HepG2 (cell line): ENCODE measurements around the gene RPTOR. TPM values are rescaled to one million over a fixed set of nuclear protein-coding genes. Genes with fewer than 3 reads are reported as not detected.

ENCODE experiments used
- ATAC-seq: fragments of 200-7000 bp; cut with Tn5 transposase; 3 replicates; pipeline ENCODE4 v1.9.1; 2020; ENCODE audit warnings: mild to moderate bottlenecking, moderate library complexity
- BruUV-seq: library from RNA; stranded (reverse); fragments of 400-500 nt; replicated peaks from 2 replicates; lab custom pipeline; 2021; lab: Mats Ljungman, UMichigan
- CTCF ChIA-PET: fragments of 300-600 bp; formaldehyde crosslinking; extraction: SDS; loops from one replicate; lab custom pipeline; 2021; ENCODE audit warnings: low total read pairs, inconsistent platforms, low intra/inter-chr PET ratio; lab: Yijun Ruan, JAX
- POLR2A ChIA-PET: fragments of 350-600 bp; sonication (Branson Sonifier 250); formaldehyde crosslinking; loops from one replicate; lab custom pipeline; 2020; ENCODE audit warnings: antibody characterized with exemption, inconsistent platforms; lab: Yijun Ruan, JAX
- DNase-seq: peaks from one replicate; pipeline ENCODE4 v3.0.0-alpha.2; 2015; ENCODE audit warnings: low spot score
- FAIRE-seq: peaks from 3 replicates; lab custom pipeline; 2011; peaks lifted over from hg19 to GRCh38; lab: Jason Lieb, UNC
- H2AFZ ChIP-seq: one replicate; pipeline ENCODE4 v1.6.1; 2011; ENCODE audit warnings: low read length, inconsistent platforms
- H3K27ac ChIP-seq: fragments of 300-600 bp; 3 replicates; pipeline ENCODE4 v1.8.0; 2011; ENCODE audit warnings: mixed run types, mild to moderate bottlenecking, mixed read lengths, low read length, inconsistent platforms; ENCODE audit not compliant: insufficient read depth; ENCODE audit errors: extremely low read length
- H3K27me3 ChIP-seq, 2 experiments: fragments of 200-600 bp in 1 of 2; 2 replicates in 1 of 2; 3 replicates in 1 of 2; pipeline versions ENCODE4 v1.6.0 to v1.8.0; 2011; ENCODE audit warnings: low read length in 2 of 2, mild to moderate bottlenecking in 2 of 2, moderate library complexity in 2 of 2, inconsistent platforms in 1 of 2; ENCODE audit not compliant: insufficient read depth in 2 of 2, control insufficient read depth in 1 of 2
- H3K36me3 ChIP-seq, 2 experiments: fragments of 200-600 bp in 1 of 2; replicated peaks in 1 of 2; 2 replicates in 1 of 2; 3 replicates in 1 of 2; pipeline versions ENCODE4 v1.5.1 to v1.8.0; 2011; ENCODE audit warnings: low read length in 2 of 2, inconsistent platforms in 1 of 2; ENCODE audit not compliant: insufficient read depth in 2 of 2, control insufficient read depth in 1 of 2
- H3K4me1 ChIP-seq: 2 replicates; pipeline ENCODE4 v1.5.1; 2012; ENCODE audit warnings: low read length, inconsistent platforms; ENCODE audit not compliant: insufficient read depth
- H3K4me2 ChIP-seq: 2 replicates; pipeline ENCODE4 v1.6.0; 2011; ENCODE audit warnings: low read depth, low read length, inconsistent platforms
- H3K4me3 ChIP-seq, 3 experiments: fragments of 200-600 bp in 1 of 3; sonication (generic), shearing (Covaris generic) in 1 of 3; replicated peaks in 1 of 3; 2 replicates each; pipeline ENCODE4 v1.5.1; 2011 to 2016; ENCODE audit warnings: low read length in 3 of 3, inconsistent platforms in 2 of 3, low read depth in 2 of 3, mild to moderate bottlenecking in 2 of 3, control low read depth in 1 of 3, mixed read lengths in 1 of 3; ENCODE audit not compliant: insufficient read depth in 1 of 3
- H3K79me2 ChIP-seq: one replicate; pipeline ENCODE4 v1.6.1; 2011; ENCODE audit warnings: low read length, inconsistent platforms; ENCODE audit not compliant: insufficient read depth
- H3K9ac ChIP-seq: 2 replicates; pipeline ENCODE4 v1.6.0; 2011; ENCODE audit warnings: mild to moderate bottlenecking, low read depth, low read length, inconsistent platforms; ENCODE audit not compliant: insufficient read depth
- H3K9me3 ChIP-seq: 2 replicates; pipeline ENCODE4 v1.5.1; 2012; ENCODE audit warnings: mild to moderate bottlenecking, low read length
- H4K20me1 ChIP-seq: 2 replicates; pipeline ENCODE4 v1.6.0; 2011; ENCODE audit warnings: inconsistent platforms, mild to moderate bottlenecking, low read length, moderate library complexity; ENCODE audit not compliant: insufficient read depth
- CHCHD3 ChIP-seq: sonication (generic); formaldehyde crosslinking; IDR thresholded peaks from 2 replicates; pipeline ENCODE4 v1.8.0; 2022; ENCODE audit warnings: mild to moderate bottlenecking, missing genetic modification reagents, moderate library complexity
- HNRNPL ChIP-seq: fragments of 200-400 bp; formaldehyde crosslinking; IDR thresholded peaks from 2 replicates; pipeline ENCODE4 v1.6.1; 2017; ENCODE audit warnings: mild to moderate bottlenecking, low read depth, low read length
- KDM2A ChIP-seq: sonication (generic); formaldehyde crosslinking; IDR thresholded peaks from 2 replicates; pipeline ENCODE4 v1.4.0; 2020; ENCODE audit warnings: low read depth, missing genetic modification reagents, borderline replicate concordance
- MAFK ChIP-seq, 2 experiments: IDR thresholded peaks in 1 of 2; conservative IDR thresholded peaks in 1 of 2; 2 replicates each; pipeline ENCODE4 v1.6.1; 2011; ENCODE audit warnings: improper control_type of control experiment in 2 of 2, low read length in 2 of 2
- NCOA1 ChIP-seq: sonication (generic); formaldehyde crosslinking; IDR thresholded peaks from 2 replicates; pipeline ENCODE4 v1.9.0; 2021; ENCODE audit warnings: missing genetic modification reagents
- NFE2 ChIP-seq: sonication (generic); formaldehyde crosslinking; IDR thresholded peaks from 2 replicates; pipeline ENCODE4 v1.4.0; 2020; ENCODE audit warnings: missing genetic modification reagents
- NFKB2 ChIP-seq: sonication (generic); formaldehyde crosslinking; IDR thresholded peaks from 2 replicates; pipeline ENCODE4 v1.4.0; 2020; ENCODE audit warnings: missing genetic modification reagents, borderline replicate concordance
- RNF219 ChIP-seq: sonication (generic); formaldehyde crosslinking; IDR thresholded peaks from 2 replicates; pipeline ENCODE4 v1.5.0; 2020; ENCODE audit warnings: mild to moderate bottlenecking, missing genetic modification reagents
- SP4 ChIP-seq: sonication (generic); formaldehyde crosslinking; IDR thresholded peaks from 2 replicates; pipeline ENCODE4 v1.8.1; 2023; ENCODE audit warnings: mild to moderate bottlenecking, missing genetic modification reagents
- SRSF4 ChIP-seq: fragments of 200-400 bp; formaldehyde crosslinking; IDR thresholded peaks from one replicate; pipeline ENCODE4 v1.6.1; 2018; ENCODE audit warnings: mild to moderate bottlenecking, low read depth, low read length, moderate library complexity; ENCODE audit not compliant: poor library complexity, severe bottlenecking
- TEAD2 ChIP-seq: sonication (generic); formaldehyde crosslinking; IDR thresholded peaks from 2 replicates; pipeline ENCODE4 v1.9.0; 2021; ENCODE audit warnings: missing genetic modification reagents
- ZFP41 ChIP-seq: sonication (generic); formaldehyde crosslinking; IDR thresholded peaks from 2 replicates; pipeline ENCODE4 v1.4.0; 2020; ENCODE audit warnings: mild to moderate bottlenecking, missing genetic modification reagents, borderline replicate concordance
- ZFP82 ChIP-seq: sonication (generic); formaldehyde crosslinking; IDR thresholded peaks from 2 replicates; pipeline ENCODE4 v1.5.1; 2020; ENCODE audit warnings: mild to moderate bottlenecking, missing genetic modification reagents, borderline replicate concordance
- ZFY ChIP-seq: sonication (generic); formaldehyde crosslinking; IDR thresholded peaks from 2 replicates; pipeline ENCODE4 v1.4.0; 2020; ENCODE audit warnings: missing genetic modification reagents
- ZNF143 ChIP-seq: sonication (generic); formaldehyde crosslinking; IDR thresholded peaks from 2 replicates; pipeline ENCODE4 v1.4.0; 2020; ENCODE audit warnings: missing genetic modification reagents
- ZNF160 ChIP-seq: sonication (generic); formaldehyde crosslinking; IDR thresholded peaks from 2 replicates; pipeline ENCODE4 v1.8.0; 2022; ENCODE audit warnings: mild to moderate bottlenecking, inconsistent platforms, missing genetic modification reagents
- ZNF207 ChIP-seq: fragments of 450-650 bp; IDR thresholded peaks from 2 replicates; pipeline ENCODE4 v1.6.1; 2016; ENCODE audit warnings: antibody characterized with exemption, borderline replicate concordance
- ZNF841 ChIP-seq: sonication (generic); formaldehyde crosslinking; IDR thresholded peaks from 2 replicates; pipeline ENCODE4 v1.8.1; 2023; ENCODE audit warnings: missing genetic modification reagents, borderline replicate concordance
- WGBS: methylation state at CpG from one replicate; pipeline ENCODE4 v1.1.6; 2017; ENCODE audit warnings: low lambda C conversion rate; 5-methylcytosine and 5-hydroxymethylcytosine counted together
- in situ Hi-C: cut with HindIII; loops from 2 replicates; pipeline ENCODE4 v1.10.0; 2017; ENCODE audit warnings: low pct_unique_long_range_greater_than_20kb; ENCODE audit not compliant: extremely low pct_ligation_motif_present
- intact Hi-C: fragments of 100-400 bp; cut with micrococcal nuclease; formaldehyde crosslinking; loops from one replicate; pipeline ENCODE4 v1.10.0; 2022; ENCODE audit not compliant: unreplicated experiment
- polyA plus RNA-seq, 8 experiments: library from polyadenylated mRNA; depleted of rRNA in 3 of 8; stranded (reverse) in 7 of 8; unstranded in 1 of 8; fragments of >200 nt; fragmentation: Illumina TruSeq in 4 of 8; extraction: Trizol in 4 of 8; gene quantifications; 2 replicates each; pipeline versions ENCODE4 v1.2.1 to v1.2.3, GENCODE V29; 2011 to 2016; ENCODE audit warnings: low read depth in 4 of 8, missing spikeins in 1 of 8, mixed read lengths in 1 of 8; ENCODE audit not compliant: insufficient read depth in 1 of 8
- total RNA-seq, 5 experiments: library from RNA; depleted of rRNA; stranded (reverse); fragments of >200 nt; fragmentation: Illumina TruSeq; extraction: Trizol; gene quantifications; 2 replicates each; pipeline ENCODE4 v1.2.3, GENCODE V29; 2016; ENCODE audit warnings: low read depth in 1 of 5
- TF ChIP-seq, protein P1 (sequence below): sonication (generic); formaldehyde crosslinking; IDR thresholded peaks from 2 replicates; pipeline ENCODE4 v1.5.0; 2020; ENCODE audit warnings: missing genetic modification reagents
- TF ChIP-seq, protein P2 (sequence below): sonication (generic); formaldehyde crosslinking; IDR thresholded peaks from 2 replicates; pipeline ENCODE4 v1.8.1; 2023; ENCODE audit warnings: missing genetic modification reagents, inconsistent platforms, borderline replicate concordance

RPTOR gene
- total and polyA plus RNA-seq, 2 of the 13 experiments (the other 11 are each of a cell fraction or from before 2014, with no cell fraction given): 6.6 to 25.3 TPM

- FAIRE-seq: no peak
- BruUV-seq: no TSS peak
- no peaks in the 10 kb centered on the region for H3K79me2 ChIP-seq
- peak overlapping the region; percentile 73 for H3K4me2 ChIP-seq
- DNase-seq: no peak
- no peak overlapping the region for H2AFZ ChIP-seq
- WGBS: 39% methylated on average over 4 of the region's 10 CpGs
- peaks cover 0 to 2% of the 10 kb centered on the region in 2 experiments; a peak in 1 of 5 replicates for H3K36me3 ChIP-seq
- in situ Hi-C loops (no loop called here), intact Hi-C loops (no loop called here)
- H3K4me1 ChIP-seq: peaks cover 38% of the 10 kb centered on the region
- ChIA-PET CTCF (no interaction called here), POLR2A (interaction anchor here (0.6 kb wide), 1 partner anchor 51 kb away, joined by 3 read pairs; no protein-coding TSS in a partner anchor)
- H4K20me1 ChIP-seq: no peaks in the 10 kb centered on the region
- H3K9me3 ChIP-seq: no peaks in the 10 kb centered on the region
- H3K27me3 ChIP-seq: peaks cover 6 to 32% of the 10 kb centered on the region in 2 experiments; a peak in 4 of 5 replicates
- ATAC-seq: peak; percentile 24
- H3K27ac ChIP-seq: no peak overlapping the region
- peak overlapping the region; percentile 4 to 54 (median 37); a peak in 4 of 6 replicates for H3K4me3 ChIP-seq
- peak overlapping the region; percentile 31; the same call in 1 of the 2 replicates for H3K9ac ChIP-seq
- TF ChIP-seq SP4 (peak; percentile 55; the same call in 1 of the 2 replicates), ZNF143 (CRISPR knock-in tag) (0 out of 2 replicates have a peak, but pooled peaks have one; percentile 8), TEAD2 (no peak), KDM2A (peak; percentile 14; the same call in 1 of the 2 replicates), ZFP82 (CRISPR knock-in tag) (peak; percentile 72; the same call in 1 of the 2 replicates), NFKB2 (CRISPR knock-in tag) (0 out of 2 replicates have a peak, but pooled peaks have one; percentile 11), ZFP41 (0 out of 2 replicates have a peak, but pooled peaks have one; percentile 24), NCOA1 (CRISPR knock-in tag) (peak; percentile 57; the same call in 1 of the 2 replicates), ZNF207 (no peak), ZFY (peak; percentile 12; the same call in 1 of the 2 replicates), ZNF160 (CRISPR knock-in tag) (no peak), RNF219 (CRISPR knock-in tag) (no peak), ZNF841 (CRISPR knock-in tag) (no peak), HNRNPL (0 out of 2 replicates have a peak, but pooled peaks have one; percentile 10), SRSF4 (no peak), MAFK (conservative IDR thresholded peaks at IDR 0.05 in 1 of 2, IDR thresholded peaks at IDR 0.05 in 1 of 2; ENCODE audit: low read length in 2 of 2) (no peak), CHCHD3 (CRISPR knock-in tag) (0 out of 2 replicates have a peak, but pooled peaks have one; percentile 17), NFE2 (CRISPR knock-in tag) (no peak)
- TF ChIP-seq, protein P1, sequence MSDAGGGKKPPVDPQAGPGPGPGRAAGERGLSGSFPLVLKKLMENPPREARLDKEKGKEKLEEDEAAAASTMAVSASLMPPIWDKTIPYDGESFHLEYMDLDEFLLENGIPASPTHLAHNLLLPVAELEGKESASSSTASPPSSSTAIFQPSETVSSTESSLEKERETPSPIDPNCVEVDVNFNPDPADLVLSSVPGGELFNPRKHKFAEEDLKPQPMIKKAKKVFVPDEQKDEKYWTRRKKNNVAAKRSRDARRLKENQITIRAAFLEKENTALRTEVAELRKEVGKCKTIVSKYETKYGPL (CRISPR knock-in tag): no peak
- TF ChIP-seq, protein P2, sequence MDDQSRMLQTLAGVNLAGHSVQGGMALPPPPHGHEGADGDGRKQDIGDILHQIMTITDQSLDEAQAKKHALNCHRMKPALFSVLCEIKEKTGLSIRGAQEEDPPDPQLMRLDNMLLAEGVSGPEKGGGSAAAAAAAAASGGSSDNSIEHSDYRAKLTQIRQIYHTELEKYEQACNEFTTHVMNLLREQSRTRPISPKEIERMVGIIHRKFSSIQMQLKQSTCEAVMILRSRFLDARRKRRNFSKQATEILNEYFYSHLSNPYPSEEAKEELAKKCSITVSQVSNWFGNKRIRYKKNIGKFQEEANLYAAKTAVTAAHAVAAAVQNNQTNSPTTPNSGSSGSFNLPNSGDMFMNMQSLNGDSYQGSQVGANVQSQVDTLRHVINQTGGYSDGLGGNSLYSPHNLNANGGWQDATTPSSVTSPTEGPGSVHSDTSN: no peak
Measured at GRCh38 chr17:80969674-80970043, 425.0 kb downstream of the RPTOR start.
